HFF-Myc (cell line): ENCODE results near the gene VPS37C.
"Not testable (repeated sequence)": the region's sequence is repeated elsewhere in the genome, so short reads cannot be mapped to it uniquely, and the experiment has no call there.

Experiments used
- DNase-seq: peaks from one replicate; pipeline ENCODE4 v3.0.0-alpha.2; 2011; ENCODE audit warnings: low read depth; ENCODE audit errors: extremely low read depth
- H3K4me3 ChIP-seq: replicated peaks from 2 replicates; pipeline ENCODE4 v1.5.1; 2011; ENCODE audit warnings: low read depth, mild to moderate bottlenecking, control low read depth, low read length
- TF ChIP-seq, protein P1 (sequence below): IDR thresholded peaks from 2 replicates; pipeline ENCODE4 v1.5.1; 2012; ENCODE audit warnings: mild to moderate bottlenecking, low read depth, low read length, control low read depth; ENCODE audit errors: missing control alignments

The VPS37C gene

GRCh38 chr11:61173456-61173855, 12.2 kb upstream of the VPS37C start:
- no peak for DNase-seq
- no peak overlapping the region for H3K4me3 ChIP-seq
- TF ChIP-seq, protein P1, sequence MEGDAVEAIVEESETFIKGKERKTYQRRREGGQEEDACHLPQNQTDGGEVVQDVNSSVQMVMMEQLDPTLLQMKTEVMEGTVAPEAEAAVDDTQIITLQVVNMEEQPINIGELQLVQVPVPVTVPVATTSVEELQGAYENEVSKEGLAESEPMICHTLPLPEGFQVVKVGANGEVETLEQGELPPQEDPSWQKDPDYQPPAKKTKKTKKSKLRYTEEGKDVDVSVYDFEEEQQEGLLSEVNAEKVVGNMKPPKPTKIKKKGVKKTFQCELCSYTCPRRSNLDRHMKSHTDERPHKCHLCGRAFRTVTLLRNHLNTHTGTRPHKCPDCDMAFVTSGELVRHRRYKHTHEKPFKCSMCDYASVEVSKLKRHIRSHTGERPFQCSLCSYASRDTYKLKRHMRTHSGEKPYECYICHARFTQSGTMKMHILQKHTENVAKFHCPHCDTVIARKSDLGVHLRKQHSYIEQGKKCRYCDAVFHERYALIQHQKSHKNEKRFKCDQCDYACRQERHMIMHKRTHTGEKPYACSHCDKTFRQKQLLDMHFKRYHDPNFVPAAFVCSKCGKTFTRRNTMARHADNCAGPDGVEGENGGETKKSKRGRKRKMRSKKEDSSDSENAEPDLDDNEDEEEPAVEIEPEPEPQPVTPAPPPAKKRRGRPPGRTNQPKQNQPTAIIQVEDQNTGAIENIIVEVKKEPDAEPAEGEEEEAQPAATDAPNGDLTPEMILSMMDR = no peak

DNA sequence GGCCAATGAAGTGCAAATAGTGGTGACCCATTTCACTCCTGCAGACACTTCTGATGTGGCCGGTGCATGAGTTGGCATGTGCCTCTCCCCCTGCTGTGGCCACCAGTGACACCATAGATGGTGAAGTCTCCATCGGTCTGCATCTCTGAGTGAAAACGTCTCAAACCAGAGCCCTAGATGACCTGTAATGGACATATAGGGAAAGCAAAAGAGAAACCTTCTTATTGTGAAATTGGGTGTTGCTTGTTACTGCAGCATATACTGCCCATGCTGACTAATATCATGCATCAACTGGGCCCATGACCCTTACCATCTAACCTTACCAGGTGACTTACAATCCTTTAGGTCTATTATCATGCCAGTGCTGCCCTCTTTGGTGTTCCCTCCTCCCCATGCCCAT, 11.7 kb upstream of the VPS37C start:
- TF ChIP-seq, protein P1 = no peak
- H3K4me3 ChIP-seq = no peak overlapping the region
- DNase-seq = no peak

GRCh38 chr11:61172356-61172755, 11.1 kb upstream of the VPS37C start:
- TF ChIP-seq, protein P1 = no peak
- DNase-seq = no peak
- no peak overlapping the region for H3K4me3 ChIP-seq

DNA sequence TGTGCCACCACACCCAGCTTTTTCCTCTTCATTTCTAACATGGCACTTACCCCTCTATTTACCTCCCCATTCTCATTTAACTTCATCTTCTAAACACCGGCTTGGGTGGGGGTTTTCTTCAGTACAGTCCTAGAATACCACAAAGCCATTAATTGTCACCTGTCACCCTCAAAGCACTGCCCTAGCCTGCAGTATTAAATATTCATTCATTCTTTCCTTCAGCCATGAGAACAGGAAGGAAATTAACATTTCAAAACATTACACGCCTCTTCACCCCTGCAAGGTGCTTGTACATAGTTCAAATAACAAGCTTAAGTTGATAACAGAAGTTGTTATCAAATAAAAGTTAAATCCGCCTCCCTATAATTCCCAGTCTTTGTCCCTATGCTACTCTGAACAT, 10.7 kb upstream of the VPS37C start:
- no peak for DNase-seq
- no peak overlapping the region for H3K4me3 ChIP-seq

DNA sequence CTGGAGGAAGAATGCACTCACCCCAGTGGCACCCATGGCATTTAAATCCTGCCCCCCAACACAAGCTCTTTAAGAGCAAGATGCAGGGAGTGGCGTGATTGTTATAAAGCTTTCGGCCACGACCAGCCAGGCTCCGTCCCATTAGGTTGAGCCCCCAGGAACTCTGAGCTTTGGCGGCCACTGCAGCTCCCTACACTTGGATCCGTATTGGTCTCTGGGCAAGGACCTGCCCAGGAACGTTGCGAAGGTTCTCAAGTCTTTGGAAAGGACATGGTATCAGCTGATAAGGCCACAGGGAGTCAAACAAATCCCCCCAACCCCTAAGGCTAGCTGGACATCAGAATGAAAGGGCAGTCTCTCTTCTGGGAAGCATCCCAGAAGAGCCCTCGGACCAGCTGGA, 9.3 kb upstream of the VPS37C start:
- H3K4me3 ChIP-seq = no peak overlapping the region
- no peak for DNase-seq
- TF ChIP-seq, protein P1 = no peak

More for the DNA sequence above, 10.7 kb upstream of the VPS37C start:
- TF ChIP-seq, protein P1 = no peak

- DNase-seq = no peak
- TF ChIP-seq, protein P1 = no peak
- no peak overlapping the region for H3K4me3 ChIP-seq
Measured at GRCh38 chr11:61168800-61169199, 7.6 kb upstream of the VPS37C start.

- TF ChIP-seq, protein P1 = no peak
- H3K4me3 ChIP-seq = no peak overlapping the region
- DNase-seq = no peak
Measured at GRCh38 chr11:61168042-61168688, 6.9 kb upstream of the VPS37C start.

DNA sequence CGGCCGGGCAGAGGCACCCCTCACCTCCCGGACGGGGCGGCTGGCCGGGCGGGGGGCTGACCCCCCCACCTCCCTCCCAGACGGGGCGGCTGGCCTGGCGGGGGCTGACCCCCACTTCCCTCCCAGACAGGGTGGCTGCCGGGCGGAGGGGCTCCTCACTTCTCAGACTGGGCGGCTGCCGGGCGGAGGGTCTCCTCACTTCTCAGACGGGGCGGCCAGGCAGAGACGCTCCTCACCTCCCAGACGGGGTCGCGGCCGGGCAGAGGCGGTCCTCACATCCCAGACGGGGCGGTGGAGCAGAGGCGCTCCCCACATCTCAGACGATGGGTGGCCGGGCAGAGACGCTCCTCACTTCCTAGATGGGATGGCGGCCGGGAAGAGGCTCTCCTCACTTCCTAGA, 5.1 kb upstream of the VPS37C start:
- not testable (repeated sequence) for DNase-seq, H3K4me3 ChIP-seq

GRCh38 chr11:61165785-61166184, 4.6 kb upstream of the VPS37C start:
- DNase-seq, H3K4me3 ChIP-seq: not testable (repeated sequence)
